Measurements from ENCODE around the gene EPAS1. TPM values are rescaled to one million over a fixed set of nuclear protein-coding genes. Genes with fewer than 3 reads are reported as not detected.
A peak's percentile ranks its signal among the peaks of the same experiment; 100 is the strongest.

Gene EPAS1
- total and polyA plus RNA-seq, 2 of the 13 experiments (the other 11 are each of a cell fraction or from before 2014, with no cell fraction given): 47.1 to 182 TPM

DNA sequence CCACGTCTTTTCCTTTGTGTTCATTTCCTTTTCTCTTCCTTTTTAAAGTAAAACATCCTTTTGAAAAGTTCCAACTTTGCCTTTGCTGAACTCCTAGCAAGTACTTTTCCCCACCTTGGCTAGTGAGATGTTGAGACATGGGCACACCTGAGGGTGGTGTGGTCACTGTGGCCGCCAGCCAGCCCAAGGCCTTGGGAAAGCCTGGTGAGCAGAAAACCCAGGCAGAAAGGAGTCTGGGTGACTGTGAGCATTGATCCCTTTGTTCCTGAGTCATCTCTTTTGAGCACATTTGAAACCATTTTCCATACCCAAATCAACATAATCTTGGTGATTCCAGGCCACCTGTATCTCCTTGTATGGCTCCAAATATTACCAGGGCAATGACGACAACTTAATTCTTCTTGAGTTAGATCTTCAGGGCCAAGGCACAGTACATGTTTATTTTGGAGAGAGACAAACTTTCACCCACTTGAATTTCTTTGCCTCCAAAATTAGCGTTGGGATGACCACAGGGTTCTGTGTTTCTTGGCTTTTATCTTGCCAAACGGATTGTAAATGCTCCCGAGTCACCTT, 14.5 kb downstream of the EPAS1 start:
- H3K4me3 ChIP-seq (replicated peaks in 1 of 3; ENCODE audit: insufficient read depth in 1 of 3, low read depth in 2 of 3, low read length in 3 of 3): no peak overlapping the region
- DNase-seq (ENCODE audit: low spot score) (no peak), FAIRE-seq (no peak), ATAC-seq (no peak)
- peaks cover 97% of the 10 kb centered on the region for H3K79me2 ChIP-seq (ENCODE audit: insufficient read depth, low read length)
- in situ Hi-C loops (cut with HindIII; ENCODE audit: extremely low pct_ligation_motif_present, low pct_unique_long_range_greater_than_20kb): no loop called here
- no peaks in the 10 kb centered on the region for H3K9me3 ChIP-seq (ENCODE audit: low read length)
- no peak overlapping the region for H3K4me2 ChIP-seq (ENCODE audit: low read depth, low read length)
- no peak overlapping the region for H3K27ac ChIP-seq (ENCODE audit: extremely low read length, insufficient read depth, low read length)
- no peak overlapping the region for H3K9ac ChIP-seq (ENCODE audit: insufficient read depth, low read depth, low read length)
- H3K36me3 ChIP-seq (replicated peaks in 1 of 2; ENCODE audit: control insufficient read depth in 1 of 2, insufficient read depth in 2 of 2, low read length in 2 of 2): peaks cover 0 to 7% of the 10 kb centered on the region in 2 experiments; a peak in 2 of 5 replicates
- peaks cover 27% of the 10 kb centered on the region; the same call in 1 of the 2 replicates for H4K20me1 ChIP-seq (ENCODE audit: insufficient read depth, low read length)
- WGBS (ENCODE audit: low lambda C conversion rate): 83% methylated on average over 6 of the region's 6 CpGs
- peaks cover 100% of the 10 kb centered on the region for H3K4me1 ChIP-seq (ENCODE audit: insufficient read depth, low read length)
- H2AFZ ChIP-seq (ENCODE audit: low read length): no peak overlapping the region
- H3K27me3 ChIP-seq (ENCODE audit: control insufficient read depth in 1 of 2, insufficient read depth in 2 of 2, low read length in 2 of 2): no peaks in the 10 kb centered on the region
- ChIA-PET CTCF (ENCODE audit: low intra/inter-chr PET ratio, low total read pairs) (no interaction called here), POLR2A (interaction anchor here (4.8 kb wide), 1 partner anchor 14 kb away, joined by 16 read pairs; the partner anchor contains the start of gene EPAS1)
- BruUV-seq (replicated peaks): no TSS peak
- intact Hi-C loops (cut with micrococcal nuclease; ENCODE audit: unreplicated experiment): no loop called here
- TF ChIP-seq ZNF781 (CRISPR knock-in tag; IDR thresholded peaks at IDR 0.05; ENCODE audit: borderline replicate concordance, not compliant biosample characterization): no peak
- TF ChIP-seq ZNF136 (CRISPR knock-in tag; IDR thresholded peaks at IDR 0.05; ENCODE audit: low read depth): no peak
- TF ChIP-seq PHF8 (CRISPR knock-in tag; IDR thresholded peaks at IDR 0.05): 0 out of 2 replicates have a peak, but pooled peaks have one; percentile 6
- no peak for TF ChIP-seq ZFP36L2 (CRISPR knock-in tag; IDR thresholded peaks at IDR 0.05)
- TF ChIP-seq SSRP1 (CRISPR knock-in tag; IDR thresholded peaks at IDR 0.05): peak; percentile 59
- 0 out of 2 replicates have a peak, but pooled peaks have one; percentile 9 for TF ChIP-seq RAD21 (CRISPR knock-in tag; IDR thresholded peaks at IDR 0.05)
- TF ChIP-seq, protein P1, sequence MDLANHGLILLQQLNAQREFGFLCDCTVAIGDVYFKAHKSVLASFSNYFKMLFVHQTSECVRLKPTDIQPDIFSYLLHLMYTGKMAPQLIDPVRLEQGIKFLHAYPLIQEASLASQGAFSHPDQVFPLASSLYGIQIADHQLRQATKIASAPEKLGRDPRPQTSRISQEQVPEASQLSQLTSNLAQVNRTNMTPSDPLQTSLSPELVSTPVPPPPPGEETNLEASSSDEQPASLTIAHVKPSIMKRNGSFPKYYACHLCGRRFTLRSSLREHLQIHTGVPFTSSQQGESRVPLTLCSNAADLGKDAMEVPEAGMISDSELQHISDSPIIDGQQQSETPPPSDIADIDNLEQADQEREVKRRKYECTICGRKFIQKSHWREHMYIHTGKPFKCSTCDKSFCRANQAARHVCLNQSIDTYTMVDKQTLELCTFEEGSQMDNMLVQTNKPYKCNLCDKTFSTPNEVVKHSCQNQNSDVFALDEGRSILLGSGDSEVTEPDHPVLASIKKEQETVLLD (CRISPR knock-in tag; IDR thresholded peaks at IDR 0.05; ENCODE audit: low read depth): no peak
- no peak for TF ChIP-seq HOXD1 (CRISPR knock-in tag; IDR thresholded peaks at IDR 0.05)
- TF ChIP-seq, protein P2, sequence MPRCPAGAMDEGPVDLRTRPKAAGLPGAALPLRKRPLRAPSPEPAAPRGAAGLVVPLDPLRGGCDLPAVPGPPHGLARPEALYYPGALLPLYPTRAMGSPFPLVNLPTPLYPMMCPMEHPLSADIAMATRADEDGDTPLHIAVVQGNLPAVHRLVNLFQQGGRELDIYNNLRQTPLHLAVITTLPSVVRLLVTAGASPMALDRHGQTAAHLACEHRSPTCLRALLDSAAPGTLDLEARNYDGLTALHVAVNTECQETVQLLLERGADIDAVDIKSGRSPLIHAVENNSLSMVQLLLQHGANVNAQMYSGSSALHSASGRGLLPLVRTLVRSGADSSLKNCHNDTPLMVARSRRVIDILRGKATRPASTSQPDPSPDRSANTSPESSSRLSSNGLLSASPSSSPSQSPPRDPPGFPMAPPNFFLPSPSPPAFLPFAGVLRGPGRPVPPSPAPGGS (CRISPR knock-in tag; IDR thresholded peaks at IDR 0.05): 0 out of 2 replicates have a peak, but pooled peaks have one; percentile 30
- TF ChIP-seq ETV5 (CRISPR knock-in tag; IDR thresholded peaks at IDR 0.05; ENCODE audit: borderline replicate concordance): no peak
- TF ChIP-seq MAFF (IDR thresholded peaks at IDR 0.05; ENCODE audit: low read depth, low read length): no peak
- no peak for TF ChIP-seq LCORL (IDR thresholded peaks at IDR 0.05)
- no peak for TF ChIP-seq LCORL (CRISPR knock-in tag; IDR thresholded peaks at IDR 0.05)
- TF ChIP-seq KDM6A (CRISPR knock-in tag; IDR thresholded peaks at IDR 0.05; ENCODE audit: low read depth): no peak
- no peak for TF ChIP-seq FOXK1 (CRISPR knock-in tag; IDR thresholded peaks at IDR 0.05; ENCODE audit: borderline replicate concordance, low read depth)
- no peak for TF ChIP-seq CHD2 (IDR thresholded peaks at IDR 0.05; ENCODE audit: low read depth, low read length)
- no peak for TF ChIP-seq NFE2L2 (IDR thresholded peaks at IDR 0.05; ENCODE audit: low read length)
- no peak for TF ChIP-seq HCFC1 (IDR thresholded peaks at IDR 0.05; ENCODE audit: low read depth, low read length)
- TF ChIP-seq ZIK1 (CRISPR knock-in tag; IDR thresholded peaks at IDR 0.05; ENCODE audit: borderline replicate concordance, low read depth): no peak
- no peak for TF ChIP-seq TOE1 (CRISPR knock-in tag; IDR thresholded peaks at IDR 0.05)
- TF ChIP-seq SALL2 (CRISPR knock-in tag; IDR thresholded peaks at IDR 0.05): no peak
- TF ChIP-seq, protein P3, sequence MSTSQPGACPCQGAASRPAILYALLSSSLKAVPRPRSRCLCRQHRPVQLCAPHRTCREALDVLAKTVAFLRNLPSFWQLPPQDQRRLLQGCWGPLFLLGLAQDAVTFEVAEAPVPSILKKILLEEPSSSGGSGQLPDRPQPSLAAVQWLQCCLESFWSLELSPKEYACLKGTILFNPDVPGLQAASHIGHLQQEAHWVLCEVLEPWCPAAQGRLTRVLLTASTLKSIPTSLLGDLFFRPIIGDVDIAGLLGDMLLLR (CRISPR knock-in tag; IDR thresholded peaks at IDR 0.05): no peak
- no peak for TF ChIP-seq HOXA5 (CRISPR knock-in tag; IDR thresholded peaks at IDR 0.05)
- TF ChIP-seq ELF4 (CRISPR knock-in tag; IDR thresholded peaks at IDR 0.05; ENCODE audit: borderline replicate concordance): no peak
- TF ChIP-seq ZNF441 (CRISPR knock-in tag; IDR thresholded peaks at IDR 0.05; ENCODE audit: borderline replicate concordance): no peak
- no peak for TF ChIP-seq KLF11 (CRISPR knock-in tag; IDR thresholded peaks at IDR 0.05)
